AG04449 (cell line): ENCODE measurements around the gene GSAP.

Source experiments
- CTCF ChIA-PET: fragments of 350-600 bp; formaldehyde crosslinking; extraction: SDS; loops from one replicate; lab custom pipeline; 2021; ENCODE audit warnings: antibody characterized with exemption; lab: Yijun Ruan, JAX
- POLR2A ChIA-PET: fragments of 400-600, 350-600 bp; formaldehyde crosslinking; extraction: SDS; loops from one replicate; lab custom pipeline; 2020; ENCODE audit warnings: antibody characterized with exemption, inconsistent platforms; lab: Yijun Ruan, JAX
- DNase-seq: peaks from one replicate; pipeline ENCODE4 v3.0.0-alpha.2; 2010; ENCODE audit warnings: low read depth, low spot score
- H3K4me3 ChIP-seq: 2 replicates; pipeline ENCODE4 v1.5.1; 2011; ENCODE audit warnings: low read depth, mild to moderate bottlenecking, control low read depth, low read length
- CTCF ChIP-seq: IDR thresholded peaks from one replicate; pipeline ENCODE4 v1.5.1; 2011; ENCODE audit warnings: mild to moderate bottlenecking, moderate library complexity, low read length, control low read depth, inconsistent platforms; ENCODE audit not compliant: insufficient read depth; ENCODE audit errors: missing control alignments

GSAP gene

GRCh38 chr7:77391230-77391629, 24.9 kb downstream of the GSAP start:
- CTCF ChIA-PET, result no interaction called here
- H3K4me3 ChIP-seq, result no peak overlapping the region
- POLR2A ChIA-PET, result no interaction called here
- no peak for DNase-seq
- no peak for TF ChIP-seq CTCF

GRCh38 chr7:77388055-77388641, 28.0 kb downstream of the GSAP start:
- ChIA-PET CTCF (interaction anchor here (1.1 kb wide), 1 partner anchor 19 kb away, joined by 3 read pairs; no protein-coding TSS in a partner anchor), POLR2A (no interaction called here)
- no peak for TF ChIP-seq CTCF
- DNase-seq, result no peak
- no peak overlapping the region for H3K4me3 ChIP-seq

GRCh38 chr7:77386165-77386822, 29.9 kb downstream of the GSAP start:
- CTCF ChIA-PET, result no interaction called here
- no peak for TF ChIP-seq CTCF
- POLR2A ChIA-PET, result no interaction called here
- no peak overlapping the region for H3K4me3 ChIP-seq
- no peak for DNase-seq

- ChIA-PET CTCF (no interaction called here), POLR2A (no interaction called here)
- no peak for TF ChIP-seq CTCF
- H3K4me3 ChIP-seq, result no peak overlapping the region
- DNase-seq, result no peak
These were observed 32.8 kb downstream of the GSAP start for GRCh38 chr7:77383333-77383740.

- CTCF ChIA-PET, result no interaction called here
- no peak for TF ChIP-seq CTCF
- no peak for DNase-seq
- H3K4me3 ChIP-seq, result no peak overlapping the region
- POLR2A ChIA-PET, result no interaction called here
These were observed 33.6 kb downstream of the GSAP start for GRCh38 chr7:77382532-77382931.

- TF ChIP-seq CTCF, result no peak
- POLR2A ChIA-PET, result no interaction called here
- H3K4me3 ChIP-seq, result no peak overlapping the region
- no peak for DNase-seq
- CTCF ChIA-PET, result no interaction called here
These were observed 37.6 kb downstream of the GSAP start for GRCh38 chr7:77378584-77378983.
